ENCODE results near the gene RELL1.

DNA sequence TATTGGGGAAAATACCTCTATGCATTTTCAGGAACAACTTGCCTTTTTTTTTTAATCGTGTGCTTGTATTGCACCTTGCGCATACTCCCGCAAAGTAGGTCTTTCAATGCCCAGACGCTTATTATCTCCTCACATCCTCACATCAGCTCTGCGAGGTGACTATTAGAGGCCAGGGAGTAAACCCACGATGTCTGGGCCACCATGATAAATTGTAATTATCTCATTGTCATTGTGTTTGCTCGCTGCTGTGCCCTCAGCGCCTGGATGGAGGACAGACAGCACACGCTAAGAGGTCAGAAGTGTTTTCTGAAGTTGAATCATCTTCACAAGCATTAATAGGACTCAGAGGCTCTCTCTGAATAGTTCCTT is 1.0 kb upstream of the RELL1 start:
- TF ChIP-seq, protein P1, sequence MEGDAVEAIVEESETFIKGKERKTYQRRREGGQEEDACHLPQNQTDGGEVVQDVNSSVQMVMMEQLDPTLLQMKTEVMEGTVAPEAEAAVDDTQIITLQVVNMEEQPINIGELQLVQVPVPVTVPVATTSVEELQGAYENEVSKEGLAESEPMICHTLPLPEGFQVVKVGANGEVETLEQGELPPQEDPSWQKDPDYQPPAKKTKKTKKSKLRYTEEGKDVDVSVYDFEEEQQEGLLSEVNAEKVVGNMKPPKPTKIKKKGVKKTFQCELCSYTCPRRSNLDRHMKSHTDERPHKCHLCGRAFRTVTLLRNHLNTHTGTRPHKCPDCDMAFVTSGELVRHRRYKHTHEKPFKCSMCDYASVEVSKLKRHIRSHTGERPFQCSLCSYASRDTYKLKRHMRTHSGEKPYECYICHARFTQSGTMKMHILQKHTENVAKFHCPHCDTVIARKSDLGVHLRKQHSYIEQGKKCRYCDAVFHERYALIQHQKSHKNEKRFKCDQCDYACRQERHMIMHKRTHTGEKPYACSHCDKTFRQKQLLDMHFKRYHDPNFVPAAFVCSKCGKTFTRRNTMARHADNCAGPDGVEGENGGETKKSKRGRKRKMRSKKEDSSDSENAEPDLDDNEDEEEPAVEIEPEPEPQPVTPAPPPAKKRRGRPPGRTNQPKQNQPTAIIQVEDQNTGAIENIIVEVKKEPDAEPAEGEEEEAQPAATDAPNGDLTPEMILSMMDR (IDR thresholded peaks at IDR 0.05; ENCODE audit: insufficient read depth, low read depth, low read length): no peak
- TF ChIP-seq EZH2 (IDR thresholded peaks at IDR 0.05; ENCODE audit: insufficient read depth, low read length): no peak
